GM19351 (cell line): ENCODE data around the gene TSPO.

Source experiments
- ATAC-seq: cut with Tn5 transposase; IDR thresholded peaks from one replicate; pipeline ENCODE4 v1.9.1; 2021; ENCODE audit warnings: mild to moderate bottlenecking, moderate library complexity; ENCODE audit not compliant: unreplicated experiment

Gene TSPO

DNA sequence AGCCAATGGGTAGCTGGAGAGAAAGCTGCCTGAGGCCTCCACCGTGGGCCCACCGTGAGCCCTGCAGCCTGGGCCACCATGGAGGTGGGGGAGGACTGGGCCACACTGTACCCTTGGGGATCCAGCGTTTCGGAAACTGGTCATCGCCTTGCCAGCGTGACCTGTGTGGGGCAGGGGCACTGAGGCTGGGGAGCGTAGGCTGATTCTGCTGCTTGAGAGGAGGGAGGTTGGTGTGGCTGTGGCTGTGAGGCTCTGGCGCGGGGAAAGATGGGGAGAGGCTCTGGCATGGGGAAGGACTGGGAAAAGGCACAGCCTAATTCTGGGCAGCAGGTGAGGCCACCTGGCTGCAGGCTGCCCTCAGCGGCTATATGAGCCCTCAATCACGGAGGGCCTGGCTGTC, 48.2 kb downstream of the TSPO start:
- no peak for ATAC-seq

DNA sequence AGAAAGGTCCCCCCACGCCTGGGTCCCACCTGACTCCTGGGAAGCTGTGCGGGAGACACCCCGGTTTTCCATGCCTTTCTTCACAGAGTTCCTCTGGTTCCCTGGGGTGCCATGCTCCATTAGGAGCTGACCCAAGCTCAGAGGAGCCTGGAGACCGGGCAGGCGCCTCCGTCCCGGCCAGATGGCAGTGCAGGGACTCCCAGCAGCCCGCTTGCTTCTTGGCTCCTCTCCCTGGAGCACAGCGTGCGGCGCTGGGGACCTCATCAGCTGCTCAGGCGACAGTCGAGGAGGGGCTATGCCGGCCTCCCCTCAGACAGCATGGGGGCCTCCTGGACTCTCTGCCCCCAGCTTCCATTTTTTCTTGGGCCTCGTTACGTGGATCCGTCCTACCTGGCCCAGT, 48.7 kb downstream of the TSPO start:
- no peak for ATAC-seq

DNA sequence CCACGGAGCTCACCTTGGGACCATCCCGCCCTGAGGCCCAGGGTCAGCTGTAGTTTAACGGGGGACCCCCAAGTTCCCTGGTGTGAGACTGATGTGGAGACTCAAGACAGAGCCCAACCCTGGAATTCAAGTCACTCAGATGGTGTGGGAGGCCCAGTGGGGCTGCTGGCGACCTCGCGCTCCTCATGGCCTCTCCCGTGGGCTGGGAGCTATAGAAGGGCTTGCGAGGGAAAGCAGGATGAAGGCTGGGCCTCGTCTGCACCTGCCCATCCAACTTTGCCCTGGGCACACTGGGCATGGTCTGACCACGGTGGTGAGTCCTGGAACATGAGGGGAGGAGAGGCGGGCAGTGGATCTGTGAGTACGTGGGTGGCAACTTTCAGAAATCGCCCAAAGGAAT, 49.2 kb downstream of the TSPO start:
- no peak for ATAC-seq

DNA sequence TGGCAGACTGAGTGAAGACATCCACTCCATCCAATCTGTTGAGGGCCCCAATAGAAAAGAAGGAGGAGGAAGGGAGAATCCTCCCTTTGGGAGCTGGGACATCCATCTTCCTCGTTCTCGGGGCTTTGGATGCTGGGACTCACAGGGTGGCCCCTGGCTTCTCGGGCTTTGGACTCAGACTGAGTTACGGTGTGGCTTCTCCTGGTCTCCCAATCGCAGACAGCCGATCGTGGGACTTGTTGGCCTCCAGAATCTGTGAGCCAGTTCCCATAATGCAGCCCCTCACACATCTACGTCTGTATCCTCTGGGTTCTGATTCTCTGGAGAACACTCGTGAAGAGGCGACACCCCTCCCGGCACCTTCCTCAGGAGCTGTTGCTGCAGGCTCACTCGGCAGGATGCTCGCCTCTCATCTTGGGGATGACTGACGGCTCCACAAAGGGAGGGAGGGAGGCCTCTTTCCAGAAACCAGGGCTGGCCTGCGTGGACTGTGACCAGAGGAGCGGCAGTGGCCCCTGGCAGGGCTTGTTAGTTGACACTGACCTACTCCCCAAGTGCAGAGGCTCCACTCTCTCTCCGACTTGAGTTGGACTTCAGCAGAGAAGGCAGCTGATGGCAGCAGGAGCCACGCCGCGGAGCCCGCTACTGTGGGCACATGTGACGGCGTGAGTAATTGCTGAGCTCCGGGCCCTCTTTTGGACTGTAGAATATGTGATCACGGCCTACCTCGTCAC, 50.3 kb downstream of the TSPO start:
- ATAC-seq, result no peak

DNA sequence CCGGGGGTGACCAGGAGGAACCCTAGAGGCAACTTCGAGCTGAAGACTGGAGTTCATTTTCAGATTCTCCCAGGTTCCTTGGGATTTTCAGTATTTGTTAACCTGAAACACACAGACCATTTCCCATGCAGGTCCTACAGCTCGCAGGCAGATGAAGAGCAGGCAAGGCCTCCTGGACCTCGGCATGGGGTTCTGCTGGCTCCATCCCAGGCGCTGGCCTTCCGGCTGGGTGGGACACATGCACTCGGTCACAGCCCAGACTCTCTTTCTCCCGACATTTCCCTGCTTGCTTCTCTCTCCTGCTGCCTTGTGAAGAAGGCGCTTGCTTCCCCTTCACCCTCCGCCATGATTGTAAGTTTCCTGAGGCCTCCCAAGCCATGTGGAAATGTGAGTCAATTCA, 51.0 kb downstream of the TSPO start:
- no peak for ATAC-seq

DNA sequence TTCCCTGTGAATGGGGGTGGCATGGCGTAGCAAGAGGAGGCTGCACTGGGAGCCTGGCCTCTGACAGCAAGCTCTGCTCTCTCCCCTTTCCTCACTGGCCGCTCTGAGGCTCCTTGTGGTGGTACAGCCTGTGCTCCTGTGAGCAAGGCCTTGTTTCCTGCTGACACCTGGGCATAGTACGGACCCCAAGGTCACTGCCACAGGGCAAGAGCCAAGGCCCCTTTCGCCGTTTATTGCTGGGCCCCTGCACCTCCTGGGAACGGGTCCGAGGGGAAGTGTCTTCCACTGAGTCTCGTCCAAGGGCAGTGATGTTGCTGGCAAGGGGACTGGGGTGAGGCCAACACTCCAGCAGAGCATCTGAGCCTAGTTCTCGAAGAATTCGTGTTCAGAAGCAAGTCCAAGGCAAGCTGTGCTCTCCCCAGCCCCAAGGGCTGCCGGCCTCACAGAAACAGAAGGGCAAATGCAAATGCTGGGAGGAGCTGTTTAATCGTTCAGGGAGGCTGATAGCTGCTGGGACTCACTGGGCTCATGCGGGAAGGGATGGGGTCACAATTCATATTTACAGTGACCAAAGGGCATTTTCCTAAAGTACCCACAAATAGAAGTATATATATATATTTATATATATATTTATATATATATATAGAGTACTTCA, 51.5 kb downstream of the TSPO start:
- ATAC-seq, result no peak

DNA sequence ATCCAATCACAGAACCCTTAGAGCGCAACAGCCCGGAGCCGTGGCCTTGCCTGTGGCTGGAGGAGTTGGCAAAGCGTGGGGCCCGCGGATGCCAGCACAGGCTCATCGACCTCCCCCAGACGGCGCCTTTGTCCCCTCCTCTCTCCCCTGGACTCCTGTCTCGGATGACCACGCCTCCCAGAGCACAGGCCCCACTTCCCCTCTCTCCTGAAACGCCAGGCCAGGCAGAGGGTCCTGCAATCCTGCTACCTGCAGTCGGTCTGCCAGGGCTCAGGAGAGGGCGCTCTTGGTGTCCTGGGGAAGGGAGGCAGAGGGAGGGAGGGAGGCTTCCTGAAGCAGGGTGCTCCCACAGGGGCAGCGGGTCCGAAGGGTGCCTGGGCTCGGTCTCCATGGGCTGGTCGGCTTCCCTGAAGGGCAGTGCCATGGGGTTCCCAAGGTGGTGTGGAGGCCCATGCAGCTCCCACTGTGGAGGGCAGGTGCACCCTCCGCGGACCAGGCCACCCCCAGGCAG, 52.2 kb downstream of the TSPO start:
- ATAC-seq, result no peak

DNA sequence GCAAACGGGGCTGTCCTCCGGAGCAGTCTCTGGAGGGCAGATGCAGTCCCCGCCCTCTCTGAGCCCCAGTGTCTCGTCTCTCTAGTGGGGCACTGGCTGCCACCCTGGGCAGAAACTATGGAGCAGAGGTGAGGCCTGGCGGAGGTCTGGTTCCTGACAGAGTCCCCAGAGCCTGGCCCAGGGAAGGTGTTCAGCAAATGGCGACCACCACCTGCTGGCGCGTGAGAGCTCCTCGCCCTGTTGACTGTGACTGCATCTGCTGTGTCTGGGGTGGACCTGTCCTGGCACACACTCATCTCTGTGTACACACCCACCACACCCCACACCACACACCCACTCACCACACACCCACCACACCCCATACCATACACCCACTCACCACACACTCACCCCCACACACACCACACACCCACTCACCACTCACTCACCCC, 53.9 kb downstream of the TSPO start:
- no peak for ATAC-seq

DNA sequence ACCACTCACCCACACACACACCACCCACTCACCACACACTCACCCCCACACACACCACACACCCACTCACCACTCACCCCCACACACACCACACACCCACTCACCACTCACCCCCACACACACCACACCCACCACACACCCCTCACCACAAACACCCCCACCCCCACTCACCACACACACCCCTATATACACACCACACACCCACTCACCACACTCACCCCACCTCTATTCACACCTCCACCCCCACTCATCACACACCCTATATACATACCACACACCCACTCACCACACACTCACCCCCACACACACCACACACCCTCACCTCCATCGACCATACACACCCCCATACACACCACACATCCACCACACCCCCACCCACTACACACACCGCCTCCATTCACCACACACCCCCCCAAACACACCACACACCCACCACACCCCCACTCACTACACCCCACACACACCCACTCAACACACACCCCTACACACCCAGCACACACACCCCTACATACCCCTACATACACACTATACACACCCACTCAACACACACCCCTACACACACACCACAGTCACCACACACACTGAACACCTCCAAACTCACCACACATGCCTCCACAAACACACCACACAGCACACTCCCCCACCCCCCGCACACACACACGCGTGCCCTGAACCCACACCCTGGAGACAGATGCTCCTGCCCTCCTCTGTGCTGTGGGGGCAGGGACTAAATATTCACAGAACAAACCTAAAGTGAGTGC, 54.6 kb downstream of the TSPO start:
- no peak for ATAC-seq

DNA sequence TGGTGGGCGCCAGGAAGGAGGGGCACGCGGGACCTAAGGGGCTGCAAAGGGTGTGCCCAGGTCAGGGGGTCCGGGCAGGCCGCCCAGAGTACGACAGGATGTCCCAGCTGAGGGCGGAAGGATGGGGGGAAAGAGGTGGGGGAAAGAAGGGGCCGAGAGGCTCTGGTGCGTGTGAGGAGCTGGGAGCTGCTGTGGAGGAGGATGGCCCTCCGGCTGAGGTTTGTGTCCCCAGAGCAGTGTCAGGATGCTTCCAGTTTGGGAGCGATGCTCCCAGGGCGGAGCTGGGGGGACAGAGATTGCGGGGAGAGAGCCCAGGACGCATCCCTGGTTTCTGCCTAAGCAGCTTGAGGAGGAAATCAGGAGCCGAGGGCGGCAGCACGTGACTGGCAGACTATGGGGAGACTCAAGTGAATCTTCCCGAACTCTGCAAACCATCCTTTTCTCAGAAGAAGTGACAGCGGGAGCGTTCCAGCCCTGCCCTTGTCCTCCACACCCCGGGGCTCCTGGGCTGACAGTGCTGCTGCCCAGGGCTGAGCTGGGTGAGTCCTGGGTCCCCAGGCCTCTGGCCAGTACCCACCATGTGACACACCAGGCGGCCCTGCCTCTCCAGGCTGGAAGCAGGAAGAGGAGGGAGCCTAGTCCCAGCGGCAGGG, 55.3 kb downstream of the TSPO start:
- ATAC-seq, result no peak

DNA sequence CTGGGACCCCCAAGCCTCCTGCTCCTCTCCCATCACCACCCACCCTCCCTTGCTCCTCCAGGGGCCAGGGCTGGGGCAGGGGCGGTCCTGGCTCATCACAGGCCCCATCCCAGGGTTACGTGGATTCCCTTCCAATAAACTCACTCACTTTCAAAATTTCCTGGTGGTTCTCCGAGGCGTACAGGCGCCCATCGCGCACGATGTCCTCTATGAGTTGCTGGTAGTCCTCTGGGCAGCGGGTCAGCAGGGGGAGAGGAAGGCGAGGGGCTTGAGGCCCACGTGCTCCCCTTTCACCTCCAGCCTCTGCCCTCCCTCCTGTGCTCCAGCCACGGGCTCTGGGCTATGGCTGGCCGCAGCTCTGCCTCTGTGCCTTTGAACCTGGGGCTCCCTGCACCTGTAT, 56.0 kb downstream of the TSPO start:
- ATAC-seq, result no peak

DNA sequence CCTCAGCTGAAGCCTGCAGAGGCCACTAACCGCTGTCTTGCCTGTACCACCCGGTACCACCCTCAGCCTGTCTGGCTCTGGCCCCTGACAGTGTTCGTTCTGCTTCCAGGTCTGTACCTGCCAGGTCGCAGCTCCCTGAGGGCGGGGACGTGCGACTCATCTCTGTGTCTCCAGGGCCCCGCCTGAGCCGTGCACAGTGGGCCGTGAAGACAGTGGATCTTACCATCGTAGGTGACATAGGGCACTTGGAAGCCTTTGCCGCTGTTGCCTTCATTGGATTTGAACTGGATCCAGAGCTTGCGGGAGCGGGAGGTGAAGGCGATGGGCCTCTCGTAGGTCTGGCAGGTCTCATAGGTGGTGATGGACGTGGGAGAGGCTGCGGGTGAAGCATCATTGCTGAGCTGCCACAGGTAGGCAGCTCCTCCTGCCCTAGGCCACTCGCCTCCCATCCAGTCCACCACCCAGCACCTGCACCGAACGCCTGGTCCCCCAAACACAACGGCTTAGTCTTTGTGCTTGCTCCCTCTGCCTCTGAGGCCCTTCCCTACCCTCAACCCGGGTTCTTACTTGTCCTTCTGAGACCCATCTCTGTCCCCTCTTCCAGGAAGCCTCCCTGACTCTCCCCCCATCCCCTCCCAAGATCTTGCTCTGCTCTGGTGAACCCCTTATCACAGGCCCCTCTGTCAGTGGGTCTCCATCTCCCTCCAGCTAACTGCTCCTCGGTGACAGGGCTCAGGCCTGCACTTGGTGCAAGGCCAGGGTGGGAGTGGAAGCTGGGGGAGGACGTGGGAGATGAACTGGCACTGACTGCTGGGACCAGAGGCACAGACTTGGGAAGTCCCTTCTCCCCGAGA, 56.7 kb downstream of the TSPO start:
- ATAC-seq, result no peak

DNA sequence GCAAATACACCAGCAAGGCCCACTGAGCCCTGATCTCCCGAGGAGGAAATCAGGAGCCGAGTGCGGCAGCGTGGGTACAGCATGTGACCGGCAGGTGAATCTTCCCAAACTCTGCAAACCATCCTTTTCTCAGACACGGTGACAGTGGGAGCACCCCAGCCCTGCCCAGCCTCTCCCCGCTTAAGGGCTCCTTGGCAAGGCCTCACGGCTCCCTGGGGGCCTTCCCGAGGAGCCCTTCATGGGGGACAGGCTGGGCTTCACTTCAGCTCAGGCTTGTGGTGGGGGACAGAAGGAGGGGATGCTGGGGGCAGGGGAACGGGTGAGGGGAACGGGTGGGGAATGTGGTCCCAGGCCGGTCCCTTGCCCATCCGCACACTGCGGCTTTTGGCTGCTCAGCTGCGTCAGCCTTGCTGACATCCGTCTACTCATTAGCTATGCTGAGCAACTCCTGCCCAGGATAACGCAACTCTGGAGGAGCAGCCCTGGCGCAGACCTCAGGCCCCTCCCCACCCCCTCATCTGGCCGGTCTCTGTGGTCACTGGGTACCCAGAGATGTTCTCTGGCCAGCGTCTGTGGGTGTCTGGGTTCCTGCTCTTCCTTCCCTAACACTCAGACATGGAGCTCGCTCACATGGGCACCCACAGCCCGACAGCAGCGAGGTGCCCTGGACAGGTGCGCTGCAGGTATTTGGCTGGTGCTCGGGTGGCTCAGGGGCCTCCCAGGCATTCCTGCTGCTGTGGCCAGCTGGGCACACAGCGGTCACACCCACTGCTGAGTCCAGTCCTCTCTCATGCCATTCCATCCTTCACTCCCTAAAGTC, 57.6 kb downstream of the TSPO start:
- ATAC-seq, result no peak

DNA sequence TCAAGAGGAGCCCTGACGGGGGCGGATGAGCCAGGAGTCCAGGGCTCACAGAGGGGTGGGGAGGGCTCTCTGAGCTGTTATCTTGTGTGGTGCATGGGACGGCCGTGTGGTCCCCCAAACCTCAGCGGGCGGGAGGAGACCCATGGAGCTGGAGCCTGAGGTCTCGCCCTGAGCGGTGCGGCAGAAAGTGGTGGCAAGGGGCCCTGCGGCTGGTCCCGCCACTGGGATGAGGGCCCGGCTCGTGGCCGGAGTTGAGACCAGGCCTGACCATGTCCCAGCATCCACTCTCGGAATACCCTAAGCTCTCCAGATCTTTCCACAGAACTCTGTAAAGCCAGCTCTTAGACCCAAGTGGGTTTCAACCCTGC, 58.1 kb downstream of the TSPO start:
- no peak for ATAC-seq

DNA sequence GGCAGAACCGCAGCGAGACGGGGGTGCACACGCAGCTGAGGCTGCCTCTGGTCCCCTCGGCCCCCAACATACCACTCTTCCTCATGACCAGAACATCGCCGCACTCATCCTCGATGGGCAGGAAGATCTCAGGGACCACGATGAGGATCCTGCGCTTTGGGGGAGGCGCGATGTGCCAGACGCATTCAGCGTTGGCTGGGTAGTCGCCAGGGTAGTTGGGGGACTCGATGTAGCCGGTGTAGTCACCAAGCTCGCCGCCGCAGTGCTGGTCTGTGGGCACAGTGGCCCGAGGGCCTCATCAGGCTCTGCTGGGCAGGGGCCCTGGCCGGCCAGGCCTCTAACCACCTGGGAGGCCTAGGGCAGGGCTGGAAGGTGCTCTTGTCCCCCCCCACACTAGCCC, 58.6 kb downstream of the TSPO start:
- no peak for ATAC-seq

DNA sequence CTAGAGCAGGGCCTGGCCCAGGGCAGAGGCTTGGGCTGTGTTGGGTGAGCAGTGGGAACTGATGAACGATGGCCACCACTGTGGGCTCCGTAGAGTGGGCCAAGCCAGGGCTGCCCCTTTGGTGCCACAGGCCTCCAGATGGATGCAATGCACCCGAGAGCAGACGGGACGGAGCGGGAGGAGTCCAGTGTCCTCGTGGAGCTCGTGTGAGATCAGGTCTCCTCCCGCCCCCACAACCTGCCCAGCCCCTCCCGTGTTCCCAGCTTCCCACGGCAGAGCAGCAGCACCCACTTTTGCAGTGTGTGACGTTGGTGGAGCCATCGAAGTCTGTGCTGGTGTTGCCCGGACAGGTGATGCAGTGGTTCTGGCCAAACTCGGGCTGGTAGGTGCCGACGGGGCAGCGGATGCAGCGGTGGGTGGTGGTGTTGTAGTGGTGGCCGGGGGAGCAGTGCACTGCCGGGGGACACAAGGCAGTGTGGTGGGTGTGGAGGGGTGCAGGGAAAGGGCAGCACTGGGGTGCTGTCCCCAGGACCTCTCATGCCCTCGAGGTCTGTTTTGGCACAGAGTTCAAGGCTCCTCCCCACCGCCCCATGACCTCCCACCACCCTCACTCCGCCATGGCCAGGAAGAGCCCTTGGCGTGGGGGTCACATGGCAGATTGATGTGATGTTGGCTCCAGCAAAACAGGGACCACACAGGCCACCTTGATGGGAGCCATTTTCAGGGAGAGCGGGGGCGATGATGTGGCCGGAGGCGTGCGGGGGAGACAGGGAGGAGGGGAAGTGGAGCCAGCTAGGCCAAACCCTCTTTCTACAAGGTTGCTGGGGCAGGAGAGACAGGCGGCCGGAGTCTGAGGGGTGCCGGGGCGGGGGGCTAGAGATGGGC, 59.5 kb downstream of the TSPO start:
- no peak for ATAC-seq

DNA sequence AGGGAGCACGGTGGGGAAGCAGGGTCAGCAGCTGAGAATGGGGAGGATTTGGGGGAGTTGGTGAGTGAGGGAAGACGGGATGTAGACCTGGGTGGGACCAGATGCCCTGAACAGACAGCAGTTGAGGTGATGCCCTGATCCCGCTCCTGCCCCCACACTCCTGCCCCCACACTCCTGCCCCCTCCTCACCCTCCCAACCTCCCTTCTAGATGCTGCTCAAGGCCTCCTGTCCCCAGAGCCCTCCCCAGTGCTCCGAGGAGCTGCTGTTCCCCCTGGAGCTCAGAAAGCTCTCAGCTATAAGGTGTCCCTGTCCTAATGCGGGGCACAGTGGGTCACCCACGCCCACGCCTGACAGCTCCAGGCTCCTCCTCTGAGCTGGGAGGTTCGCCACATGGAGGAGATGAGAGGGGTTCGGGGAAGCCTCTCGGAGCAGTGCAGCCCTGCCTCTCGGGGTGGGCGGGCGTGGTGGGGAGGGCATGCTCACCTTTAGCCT, 60.6 kb downstream of the TSPO start:
- no peak for ATAC-seq

DNA sequence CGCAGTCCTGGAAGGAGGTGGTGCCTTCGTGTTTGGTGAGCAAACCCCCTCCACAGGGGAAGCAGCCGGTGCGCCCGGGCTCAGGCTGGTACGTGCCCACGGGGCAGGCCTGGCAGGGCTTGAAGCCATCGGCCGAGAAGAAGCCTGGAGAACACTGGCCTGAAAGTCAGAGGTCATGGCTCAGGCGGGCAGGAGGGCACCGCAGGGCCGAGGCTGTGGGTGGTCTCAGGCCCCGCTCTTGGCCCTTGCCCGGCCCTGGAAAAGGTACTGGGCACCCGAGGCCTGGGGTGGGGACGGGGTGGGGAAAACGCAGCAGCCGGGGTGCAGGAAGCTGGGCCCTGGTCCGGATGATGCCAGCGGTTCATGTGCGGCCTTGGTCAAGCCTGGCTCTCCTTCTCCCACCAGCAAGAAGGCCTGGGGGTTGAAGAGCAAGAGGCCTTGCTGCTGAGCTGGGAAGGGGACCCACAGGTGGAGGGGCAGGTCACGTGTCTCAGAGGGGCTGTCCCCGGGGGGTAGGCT, 61.1 kb downstream of the TSPO start:
- no peak for ATAC-seq
